ENCODE results near the gene TPRN. TPM values are rescaled to one million over a fixed set of nuclear protein-coding genes. Genes with fewer than 3 reads are reported as not detected.

TPRN gene
- total RNA-seq, 1 donor from 2014 or later: 19.8 TPM

DNA sequence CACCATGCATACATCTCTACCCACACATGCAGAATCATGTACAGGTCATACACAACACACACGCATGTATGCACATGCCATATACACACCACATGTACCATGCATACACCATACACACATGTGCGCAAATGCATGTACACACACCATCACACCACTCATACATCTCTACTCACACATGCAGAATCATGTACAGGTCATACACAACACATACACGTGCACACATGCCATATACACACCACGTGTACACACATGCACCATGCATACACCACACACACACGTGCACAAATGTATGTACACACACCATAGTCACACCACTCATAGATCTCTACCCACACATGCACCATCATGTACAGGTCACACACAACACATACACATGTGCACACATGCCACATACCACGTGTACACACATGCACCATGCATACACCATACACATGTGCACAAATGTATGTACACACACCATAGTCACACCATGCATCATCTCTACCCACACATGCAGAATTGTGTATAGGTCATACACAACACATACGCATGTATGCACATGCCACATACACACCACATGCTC lies 47.6 kb downstream of the TPRN start:
- Mint-ChIP-seq H3K27me3 (ENCODE audit: unreplicated experiment) (no peaks in the 10 kb centered on the region), H3K36me3 (ENCODE audit: unreplicated experiment) (no peaks in the 10 kb centered on the region), H3K4me3 (ENCODE audit: unreplicated experiment) (no peak overlapping the region), H3K9me3 (ENCODE audit: unreplicated experiment) (no peaks in the 10 kb centered on the region), H3K4me1 (ENCODE audit: unreplicated experiment) (no peaks in the 10 kb centered on the region), H3K27ac (ENCODE audit: unreplicated experiment) (no peak overlapping the region)
- TF ChIP-seq, protein P1, sequence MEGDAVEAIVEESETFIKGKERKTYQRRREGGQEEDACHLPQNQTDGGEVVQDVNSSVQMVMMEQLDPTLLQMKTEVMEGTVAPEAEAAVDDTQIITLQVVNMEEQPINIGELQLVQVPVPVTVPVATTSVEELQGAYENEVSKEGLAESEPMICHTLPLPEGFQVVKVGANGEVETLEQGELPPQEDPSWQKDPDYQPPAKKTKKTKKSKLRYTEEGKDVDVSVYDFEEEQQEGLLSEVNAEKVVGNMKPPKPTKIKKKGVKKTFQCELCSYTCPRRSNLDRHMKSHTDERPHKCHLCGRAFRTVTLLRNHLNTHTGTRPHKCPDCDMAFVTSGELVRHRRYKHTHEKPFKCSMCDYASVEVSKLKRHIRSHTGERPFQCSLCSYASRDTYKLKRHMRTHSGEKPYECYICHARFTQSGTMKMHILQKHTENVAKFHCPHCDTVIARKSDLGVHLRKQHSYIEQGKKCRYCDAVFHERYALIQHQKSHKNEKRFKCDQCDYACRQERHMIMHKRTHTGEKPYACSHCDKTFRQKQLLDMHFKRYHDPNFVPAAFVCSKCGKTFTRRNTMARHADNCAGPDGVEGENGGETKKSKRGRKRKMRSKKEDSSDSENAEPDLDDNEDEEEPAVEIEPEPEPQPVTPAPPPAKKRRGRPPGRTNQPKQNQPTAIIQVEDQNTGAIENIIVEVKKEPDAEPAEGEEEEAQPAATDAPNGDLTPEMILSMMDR (IDR thresholded peaks at IDR 0.05): no peak
- DNase-seq (ENCODE audit: extremely low spot score, unreplicated experiment): no peak

GRCh38 chr9:137150617-137151457 lies 49.7 kb downstream of the TPRN start:
- no peaks in the 10 kb centered on the region for H3K27me3 Mint-ChIP-seq (ENCODE audit: unreplicated experiment)
- no peaks in the 10 kb centered on the region for H3K9me3 Mint-ChIP-seq (ENCODE audit: unreplicated experiment)
- TF ChIP-seq, protein P1 (IDR thresholded peaks at IDR 0.05): no peak
- H3K36me3 Mint-ChIP-seq (ENCODE audit: unreplicated experiment): no peaks in the 10 kb centered on the region
- no peak overlapping the region for H3K4me3 Mint-ChIP-seq (ENCODE audit: unreplicated experiment)
- H3K4me1 Mint-ChIP-seq (ENCODE audit: unreplicated experiment): no peaks in the 10 kb centered on the region
- no peak overlapping the region for H3K27ac Mint-ChIP-seq (ENCODE audit: unreplicated experiment)
- no peak for DNase-seq (ENCODE audit: extremely low spot score, unreplicated experiment)

GRCh38 chr9:137149942-137150616 lies 50.5 kb downstream of the TPRN start:
- DNase-seq (ENCODE audit: extremely low spot score, unreplicated experiment): no peak
- no peaks in the 10 kb centered on the region for H3K36me3 Mint-ChIP-seq (ENCODE audit: unreplicated experiment)
- no peak overlapping the region for H3K4me3 Mint-ChIP-seq (ENCODE audit: unreplicated experiment)
- H3K4me1 Mint-ChIP-seq (ENCODE audit: unreplicated experiment): no peaks in the 10 kb centered on the region
- TF ChIP-seq, protein P1 (IDR thresholded peaks at IDR 0.05): no peak
- no peak overlapping the region for H3K27ac Mint-ChIP-seq (ENCODE audit: unreplicated experiment)
- H3K27me3 Mint-ChIP-seq (ENCODE audit: unreplicated experiment): no peaks in the 10 kb centered on the region
- no peaks in the 10 kb centered on the region for H3K9me3 Mint-ChIP-seq (ENCODE audit: unreplicated experiment)

GRCh38 chr9:137149363-137149762 lies 51.2 kb downstream of the TPRN start:
- no peak for DNase-seq (ENCODE audit: extremely low spot score, unreplicated experiment)
- Mint-ChIP-seq H3K9me3 (ENCODE audit: unreplicated experiment) (no peaks in the 10 kb centered on the region), H3K4me1 (ENCODE audit: unreplicated experiment) (no peaks in the 10 kb centered on the region), H3K4me3 (ENCODE audit: unreplicated experiment) (no peak overlapping the region), H3K27me3 (ENCODE audit: unreplicated experiment) (no peaks in the 10 kb centered on the region), H3K36me3 (ENCODE audit: unreplicated experiment) (no peaks in the 10 kb centered on the region), H3K27ac (ENCODE audit: unreplicated experiment) (no peak overlapping the region)
- TF ChIP-seq, protein P1 (IDR thresholded peaks at IDR 0.05): no peak

GRCh38 chr9:137148661-137149060 lies 51.9 kb downstream of the TPRN start:
- TF ChIP-seq, protein P1 (IDR thresholded peaks at IDR 0.05): no peak
- no peaks in the 10 kb centered on the region for H3K36me3 Mint-ChIP-seq (ENCODE audit: unreplicated experiment)
- no peak overlapping the region for H3K4me3 Mint-ChIP-seq (ENCODE audit: unreplicated experiment)
- H3K4me1 Mint-ChIP-seq (ENCODE audit: unreplicated experiment): no peaks in the 10 kb centered on the region
- H3K27me3 Mint-ChIP-seq (ENCODE audit: unreplicated experiment): no peaks in the 10 kb centered on the region
- no peak for DNase-seq (ENCODE audit: extremely low spot score, unreplicated experiment)
- no peaks in the 10 kb centered on the region for H3K9me3 Mint-ChIP-seq (ENCODE audit: unreplicated experiment)
- no peak overlapping the region for H3K27ac Mint-ChIP-seq (ENCODE audit: unreplicated experiment)

Data from osteocyte (in vitro differentiated cells).